ENCODE results near the gene DCAF12.
"Not testable (repeated sequence)": the region's sequence is repeated elsewhere in the genome, so short reads cannot be mapped to it uniquely, and the experiment has no call there.

DCAF12 gene

GRCh38 chr9:34049630-34050384 lies 76.7 kb downstream of the DCAF12 start:
- TF ChIP-seq CTCF (IDR thresholded peaks at IDR 0.05; ENCODE audit: low read depth, low read length, missing control alignments) = no peak

GRCh38 chr9:34048727-34049629 lies 77.5 kb downstream of the DCAF12 start, which contains the start of gene UBAP2:
Gene UBAP2, minus strand, starts transcription at chr9:34048887. Its CDS starts 31,739 bp downstream, at chr9:34017148.
- DNase-seq (ENCODE audit: low read depth) = peak; percentile 95
- peak within 1 kb of the TSS; percentile 86 for H3K4me3 ChIP-seq (ENCODE audit: low read depth, low read length)
- TF ChIP-seq CTCF (IDR thresholded peaks at IDR 0.05; ENCODE audit: low read depth, low read length, missing control alignments) = no peak

More at GRCh38 chr9:34049630-34050384, 76.7 kb downstream of the DCAF12 start:
- H3K4me3 ChIP-seq (ENCODE audit: low read depth, low read length) = peak overlapping the region; percentile 86
- no peak for DNase-seq (ENCODE audit: low read depth)

GRCh38 chr9:34047864-34048726 lies 78.4 kb downstream of the DCAF12 start:
- TF ChIP-seq CTCF (IDR thresholded peaks at IDR 0.05; ENCODE audit: low read depth, low read length, missing control alignments) = no peak
- peak overlapping the region; percentile 86 for H3K4me3 ChIP-seq (ENCODE audit: low read depth, low read length)
- DNase-seq (ENCODE audit: low read depth) = peak; percentile 25

- no peak for TF ChIP-seq CTCF (IDR thresholded peaks at IDR 0.05; ENCODE audit: low read depth, low read length, missing control alignments)
- no peak for DNase-seq (ENCODE audit: low read depth)
- H3K4me3 ChIP-seq (ENCODE audit: low read depth, low read length) = peak overlapping the region; percentile 86
Observed at GRCh38 chr9:34046784-34047379, 79.6 kb downstream of the DCAF12 start.

GRCh38 chr9:34045903-34046302 lies 80.6 kb downstream of the DCAF12 start:
- no peak for DNase-seq (ENCODE audit: low read depth)
- no peak for TF ChIP-seq CTCF (IDR thresholded peaks at IDR 0.05; ENCODE audit: low read depth, low read length, missing control alignments)
- H3K4me3 ChIP-seq (ENCODE audit: low read depth, low read length) = no peak overlapping the region

GRCh38 chr9:34042074-34042473 lies 84.4 kb downstream of the DCAF12 start:
- DNase-seq (ENCODE audit: low read depth); H3K4me3 ChIP-seq (ENCODE audit: low read depth, low read length): not testable (repeated sequence)

- H3K4me3 ChIP-seq (ENCODE audit: low read depth, low read length); DNase-seq (ENCODE audit: low read depth): not testable (repeated sequence)
Observed at GRCh38 chr9:34038851-34039250, 87.6 kb downstream of the DCAF12 start.

Data from GM12864 (cell line).